Uterus (tissue), 4 donors: ENCODE measurements around the gene WFS1. TPM values are rescaled to one million over a fixed set of nuclear protein-coding genes. Genes with fewer than 3 reads are reported as not detected.
A peak's percentile ranks its signal among the peaks of the same experiment; 100 is the strongest.

Source experiments
- DNase-seq, 2 donors: peaks; one replicate each; pipeline ENCODE4 v3.0.0-alpha.2; 2019 to 2020
- H3K27ac ChIP-seq, 2 donors: fragments of 200-600 bp; sonication (generic); 1 replicate in 1 of 2; 2 replicates in 1 of 2; pipeline ENCODE4 v1.5.1; 2016 to 2018
- H3K27me3 ChIP-seq, 2 donors: fragments of 200-600 bp; sonication (generic); one replicate each; pipeline ENCODE4 v1.5.1; 2018 to 2019; ENCODE audit warnings: control low read depth in 1 of 2
- H3K36me3 ChIP-seq, 2 donors: fragments of 200-600 bp; sonication (generic); one replicate each; pipeline ENCODE4 v1.5.1; 2019; ENCODE audit warnings: control low read depth in 1 of 2
- H3K4me1 ChIP-seq, 2 donors: fragments of 200-600 bp; sonication (generic); one replicate each; pipeline ENCODE4 v1.5.1; 2018 to 2019; ENCODE audit warnings: control low read depth in 1 of 2
- H3K4me3 ChIP-seq, 2 donors: fragments of 200-600 bp; sonication (generic); 1 replicate in 1 of 2; 2 replicates in 1 of 2; pipeline ENCODE4 v1.5.1; 2018 to 2019; ENCODE audit warnings: mild to moderate bottlenecking in 1 of 2
- H3K9me3 ChIP-seq, 2 donors: fragments of 200-600 bp; sonication (generic); one replicate each; pipeline ENCODE4 v1.5.1; 2019; ENCODE audit warnings: control low read depth in 1 of 2
- CTCF ChIP-seq, 4 experiments: fragments of 200-600 bp in 2 of 4; fragments of 450-650 bp in 2 of 4; sonication (generic) in 2 of 4; IDR thresholded peaks; one replicate each; pipeline ENCODE4 v1.5.1; 2016 to 2019; ENCODE audit warnings: antibody characterized with exemption in 4 of 4, mild to moderate bottlenecking in 2 of 4, moderate library complexity in 1 of 4
- POLR2A ChIP-seq, 2 donors: fragments of 450-650 bp; IDR thresholded peaks; one replicate each; pipeline ENCODE4 v1.6.1; 2016; ENCODE audit warnings: antibody characterized with exemption in 2 of 2, mild to moderate bottlenecking in 1 of 2, moderate library complexity in 1 of 2
- intact Hi-C: fragments of 100-400 bp; cut with DNase I; formaldehyde crosslinking; loops from one replicate; pipeline ENCODE4 v1.15.1; 2023; ENCODE audit warnings: low total_unique reads
- total RNA-seq, 4 donors: library from RNA; depleted of rRNA in 3 of 4; stranded (reverse); fragments of >200 nt in 3 of 4; gene quantifications; one replicate each; pipeline versions ENCODE4 v1.1.0 to v1.2.4, GENCODE V29; 2014 to 2023
- donor health status: DM: yes; HTN: yes; CAD: no.

The WFS1 gene
- total RNA-seq, 4 donors from 2014 or later, result 27.5 to 118 (median 51.9) TPM

- Histone ChIP-seq H3K4me1 (no peaks in the 10 kb centered on the region), H3K36me3 (no peaks in the 10 kb centered on the region), H3K9me3 (no peaks in the 10 kb centered on the region), H3K27ac (no peak overlapping the region), H3K27me3 (no peaks in the 10 kb centered on the region), H3K4me3 (no peak overlapping the region)
- no peak for DNase-seq
- intact Hi-C loops, result no loop called here
- no peak for TF ChIP-seq CTCF (IDR thresholded peaks at IDR 0.05)
- TF ChIP-seq POLR2A (IDR thresholded peaks at IDR 0.05), result no peak
These were observed 58.9 kb downstream of the WFS1 start for GRCh38 chr4:6328526-6328925.

GRCh38 chr4:6329478-6330383, 60.1 kb downstream of the WFS1 start:
- H3K4me3 ChIP-seq, result no peak overlapping the region
- no peaks in the 10 kb centered on the region for H3K9me3 ChIP-seq
- no peaks in the 10 kb centered on the region for H3K4me1 ChIP-seq
- no peak for DNase-seq
- intact Hi-C loops, result loop anchor here (10.0 kb wide), 1 partner anchor 215 kb away; no protein-coding TSS in a partner anchor
- no peaks in the 10 kb centered on the region for H3K36me3 ChIP-seq
- no peaks in the 10 kb centered on the region for H3K27me3 ChIP-seq
- TF ChIP-seq POLR2A (IDR thresholded peaks at IDR 0.05), result no peak
- TF ChIP-seq CTCF (IDR thresholded peaks at IDR 0.05), result no peak
- no peak overlapping the region for H3K27ac ChIP-seq

- intact Hi-C loops, result loop anchor here (10.0 kb wide), 1 partner anchor 214 kb away; no protein-coding TSS in a partner anchor
- TF ChIP-seq POLR2A (IDR thresholded peaks at IDR 0.05) (no peak), CTCF (IDR thresholded peaks at IDR 0.05) (no peak)
- Histone ChIP-seq H3K9me3 (no peaks in the 10 kb centered on the region), H3K27ac (no peak overlapping the region), H3K4me1 (no peaks in the 10 kb centered on the region), H3K36me3 (no peaks in the 10 kb centered on the region), H3K4me3 (no peak overlapping the region), H3K27me3 (no peaks in the 10 kb centered on the region)
- no peak for DNase-seq
These were observed 60.7 kb downstream of the WFS1 start for GRCh38 chr4:6330384-6330767.

GRCh38 chr4:6331018-6331417, 61.4 kb downstream of the WFS1 start:
- intact Hi-C loops, result loop anchor here (10.0 kb wide), 1 partner anchor 214 kb away; no protein-coding TSS in a partner anchor
- Histone ChIP-seq H3K27me3 (no peaks in the 10 kb centered on the region), H3K36me3 (no peaks in the 10 kb centered on the region), H3K27ac (no peak overlapping the region), H3K9me3 (no peaks in the 10 kb centered on the region), H3K4me1 (no peaks in the 10 kb centered on the region), H3K4me3 (no peak overlapping the region)
- TF ChIP-seq CTCF (IDR thresholded peaks at IDR 0.05), result peak in 3 of 4 experiments; percentile 14 to 31 (median 22)
- TF ChIP-seq POLR2A (IDR thresholded peaks at IDR 0.05), result no peak
- DNase-seq, result no peak

- Histone ChIP-seq H3K27ac (no peak overlapping the region), H3K4me1 (no peaks in the 10 kb centered on the region), H3K36me3 (no peaks in the 10 kb centered on the region), H3K9me3 (no peaks in the 10 kb centered on the region), H3K27me3 (no peaks in the 10 kb centered on the region), H3K4me3 (no peak overlapping the region)
- intact Hi-C loops, result loop anchor here (10.0 kb wide), 1 partner anchor 213 kb away; no protein-coding TSS in a partner anchor
- DNase-seq, result no peak
- no peak for TF ChIP-seq CTCF (IDR thresholded peaks at IDR 0.05)
- no peak for TF ChIP-seq POLR2A (IDR thresholded peaks at IDR 0.05)
These were observed 61.8 kb downstream of the WFS1 start for GRCh38 chr4:6331468-6331867.
